ENCODE measurements around the gene PRRC2B. TPM values are rescaled to one million over a fixed set of nuclear protein-coding genes. Genes with fewer than 3 reads are reported as not detected.
A peak's percentile ranks its signal among the peaks of the same experiment; 100 is the strongest.

The PRRC2B gene
- total RNA-seq, 1 experiment from 2014 or later, result 219 TPM

DNA sequence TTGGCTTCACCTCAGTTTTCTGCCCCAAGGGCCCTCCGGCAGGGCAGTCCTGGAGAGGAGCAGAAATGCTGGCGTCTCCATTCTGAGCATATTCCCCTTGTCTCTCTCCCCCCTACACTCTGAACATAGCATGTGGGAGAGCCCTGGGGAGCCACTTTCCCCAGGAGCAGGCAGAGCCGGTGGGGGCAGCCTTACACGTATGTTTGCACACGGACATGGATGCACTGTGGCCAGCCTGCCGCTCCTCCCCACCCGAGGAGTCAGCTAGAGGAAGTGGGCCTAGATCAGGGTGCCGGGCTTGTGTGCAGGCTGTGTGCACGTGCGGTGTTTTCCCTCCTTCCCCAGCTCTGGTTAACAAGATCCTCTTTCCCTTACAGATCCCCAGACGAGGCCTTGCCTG, 83.5 kb downstream of the PRRC2B start:
- Mint-ChIP-seq H3K27ac (ENCODE audit: unreplicated experiment) (peak overlapping the region; percentile 26), H3K36me3 (ENCODE audit: insufficient read depth, unreplicated experiment) (peaks cover 97% of the 10 kb centered on the region), H3K4me3 (ENCODE audit: unreplicated experiment) (no peak overlapping the region), H3K4me1 (ENCODE audit: low read depth, unreplicated experiment) (no peaks in the 10 kb centered on the region), H3K9me3 (ENCODE audit: unreplicated experiment) (no peaks in the 10 kb centered on the region), H3K27me3 (ENCODE audit: insufficient read depth, unreplicated experiment) (no peaks in the 10 kb centered on the region)
- POLR2A ChIA-PET, result no interaction called here
- H3K27me3 ChIP-seq (replicated peaks; ENCODE audit: control insufficient read depth, insufficient read depth, low read length), result no peaks in the 10 kb centered on the region
- DNase-seq, result no peak
- H3K4me1 ChIP-seq, result peaks cover 6% of the 10 kb centered on the region
- CTCF ChIA-PET, result no interaction called here
- H3K9me3 ChIP-seq, result no peaks in the 10 kb centered on the region
- no peak overlapping the region for H3K4me3 ChIP-seq (ENCODE audit: low read depth, low read length)
- intact Hi-C loops (cut with micrococcal nuclease; ENCODE audit: unreplicated experiment), result loop anchor here (10.0 kb wide), 1 partner anchor 103 kb away; no protein-coding TSS in a partner anchor
- H3K36me3 ChIP-seq (ENCODE audit: control insufficient read depth, insufficient read depth, low read length), result peaks cover 14% of the 10 kb centered on the region
- TF ChIP-seq, protein P1, sequence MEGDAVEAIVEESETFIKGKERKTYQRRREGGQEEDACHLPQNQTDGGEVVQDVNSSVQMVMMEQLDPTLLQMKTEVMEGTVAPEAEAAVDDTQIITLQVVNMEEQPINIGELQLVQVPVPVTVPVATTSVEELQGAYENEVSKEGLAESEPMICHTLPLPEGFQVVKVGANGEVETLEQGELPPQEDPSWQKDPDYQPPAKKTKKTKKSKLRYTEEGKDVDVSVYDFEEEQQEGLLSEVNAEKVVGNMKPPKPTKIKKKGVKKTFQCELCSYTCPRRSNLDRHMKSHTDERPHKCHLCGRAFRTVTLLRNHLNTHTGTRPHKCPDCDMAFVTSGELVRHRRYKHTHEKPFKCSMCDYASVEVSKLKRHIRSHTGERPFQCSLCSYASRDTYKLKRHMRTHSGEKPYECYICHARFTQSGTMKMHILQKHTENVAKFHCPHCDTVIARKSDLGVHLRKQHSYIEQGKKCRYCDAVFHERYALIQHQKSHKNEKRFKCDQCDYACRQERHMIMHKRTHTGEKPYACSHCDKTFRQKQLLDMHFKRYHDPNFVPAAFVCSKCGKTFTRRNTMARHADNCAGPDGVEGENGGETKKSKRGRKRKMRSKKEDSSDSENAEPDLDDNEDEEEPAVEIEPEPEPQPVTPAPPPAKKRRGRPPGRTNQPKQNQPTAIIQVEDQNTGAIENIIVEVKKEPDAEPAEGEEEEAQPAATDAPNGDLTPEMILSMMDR (IDR thresholded peaks at IDR 0.05; ENCODE audit: insufficient read depth in 1 of 2, low read depth in 1 of 2, low read length in 1 of 2, severe bottlenecking in 1 of 2, unreplicated experiment in 1 of 2), result no peak
- no TSS peak for BruUV-seq (replicated peaks)

DNA sequence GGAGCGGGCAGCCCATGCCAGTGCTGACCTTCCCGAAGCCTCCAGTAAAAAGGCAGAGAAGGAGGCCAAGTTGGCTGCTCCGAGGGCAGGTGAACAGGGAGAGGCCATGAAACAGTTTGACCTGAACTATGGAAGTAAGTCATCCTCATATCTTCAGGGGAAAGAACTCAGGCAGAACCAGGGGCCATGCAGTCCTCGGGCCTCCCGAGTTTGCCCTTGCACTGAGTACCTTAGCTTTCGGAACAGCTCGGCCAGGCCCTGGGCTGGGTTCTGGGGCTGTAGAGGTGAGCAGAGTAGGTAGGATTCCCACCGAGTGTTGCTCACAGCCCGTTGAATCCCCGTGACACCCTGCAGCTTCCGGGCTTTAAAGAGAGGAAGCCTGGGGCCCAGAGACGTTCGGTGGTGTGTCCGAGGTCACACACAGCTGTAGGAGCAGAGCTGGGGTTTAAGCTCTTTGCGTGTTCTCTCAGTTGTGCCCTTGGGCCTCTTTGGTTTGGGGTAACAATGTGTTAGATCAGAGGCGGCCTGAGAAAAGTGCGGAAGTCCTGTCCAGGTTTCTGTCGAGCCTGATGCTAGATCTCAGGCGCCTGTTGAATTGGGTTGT, 84.0 kb downstream of the PRRC2B start:
- DNase-seq, result no peak
- Mint-ChIP-seq H3K4me3 (ENCODE audit: unreplicated experiment) (no peak overlapping the region), H3K9me3 (ENCODE audit: unreplicated experiment) (no peaks in the 10 kb centered on the region), H3K4me1 (ENCODE audit: low read depth, unreplicated experiment) (no peaks in the 10 kb centered on the region), H3K27ac (ENCODE audit: unreplicated experiment) (peak overlapping the region; percentile 26), H3K36me3 (ENCODE audit: insufficient read depth, unreplicated experiment) (peaks cover 97% of the 10 kb centered on the region), H3K27me3 (ENCODE audit: insufficient read depth, unreplicated experiment) (no peaks in the 10 kb centered on the region)
- no peaks in the 10 kb centered on the region for H3K9me3 ChIP-seq
- no peak overlapping the region for H3K4me3 ChIP-seq (ENCODE audit: low read depth, low read length)
- CTCF ChIA-PET, result no interaction called here
- peaks cover 14% of the 10 kb centered on the region for H3K36me3 ChIP-seq (ENCODE audit: control insufficient read depth, insufficient read depth, low read length)
- TF ChIP-seq, protein P1 (IDR thresholded peaks at IDR 0.05; ENCODE audit: insufficient read depth in 1 of 2, low read depth in 1 of 2, low read length in 1 of 2, severe bottlenecking in 1 of 2, unreplicated experiment in 1 of 2), result no peak
- no TSS peak for BruUV-seq (replicated peaks)
- intact Hi-C loops (cut with micrococcal nuclease; ENCODE audit: unreplicated experiment), result loop anchor here (10.0 kb wide), 1 partner anchor 103 kb away; no protein-coding TSS in a partner anchor
- no peaks in the 10 kb centered on the region for H3K27me3 ChIP-seq (replicated peaks; ENCODE audit: control insufficient read depth, insufficient read depth, low read length)
- H3K4me1 ChIP-seq, result peaks cover 2% of the 10 kb centered on the region
- POLR2A ChIA-PET, result no interaction called here

DNA sequence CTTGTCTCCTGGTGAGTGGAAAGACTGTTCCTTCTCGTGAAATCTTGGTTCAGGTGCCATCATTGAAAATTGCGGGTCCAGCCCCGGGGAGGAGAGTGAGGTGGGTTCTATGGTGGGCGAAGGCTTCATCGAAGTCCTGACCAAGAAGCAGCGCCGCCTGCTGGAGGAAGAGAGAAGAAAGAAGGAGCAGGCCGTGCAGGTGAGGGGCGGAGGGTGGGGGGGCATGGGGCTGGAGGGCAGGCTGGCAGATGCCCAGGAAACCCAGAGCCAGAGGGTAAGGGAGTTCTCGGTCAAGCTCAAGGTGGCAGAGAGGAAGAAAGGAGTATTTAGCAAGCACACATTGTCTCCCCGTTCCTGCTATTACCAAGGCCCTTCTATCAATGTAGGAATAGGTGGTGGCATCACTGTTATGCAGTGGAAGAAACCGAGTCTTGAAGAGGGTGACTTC, 84.6 kb downstream of the PRRC2B start:
- H3K9me3 Mint-ChIP-seq (ENCODE audit: unreplicated experiment), result no peaks in the 10 kb centered on the region
- H3K4me3 ChIP-seq (ENCODE audit: low read depth, low read length), result no peak overlapping the region
- H3K4me3 Mint-ChIP-seq (ENCODE audit: unreplicated experiment), result no peak overlapping the region
- H3K36me3 ChIP-seq (ENCODE audit: control insufficient read depth, insufficient read depth, low read length), result peaks cover 14% of the 10 kb centered on the region
- no peaks in the 10 kb centered on the region for H3K4me1 Mint-ChIP-seq (ENCODE audit: low read depth, unreplicated experiment)
- H3K4me1 ChIP-seq, result no peaks in the 10 kb centered on the region
- intact Hi-C loops (cut with micrococcal nuclease; ENCODE audit: unreplicated experiment), result loop anchor here (10.0 kb wide), 1 partner anchor 104 kb away; no protein-coding TSS in a partner anchor
- no TSS peak for BruUV-seq (replicated peaks)
- H3K27me3 Mint-ChIP-seq (ENCODE audit: insufficient read depth, unreplicated experiment), result no peaks in the 10 kb centered on the region
- no peaks in the 10 kb centered on the region for H3K27me3 ChIP-seq (replicated peaks; ENCODE audit: control insufficient read depth, insufficient read depth, low read length)
- peak overlapping the region; percentile 26 for H3K27ac Mint-ChIP-seq (ENCODE audit: unreplicated experiment)
- peaks cover 97% of the 10 kb centered on the region for H3K36me3 Mint-ChIP-seq (ENCODE audit: insufficient read depth, unreplicated experiment)
- ChIA-PET CTCF (no interaction called here), POLR2A (no interaction called here)
- DNase-seq, result peak in 1 of 2 experiments; percentile 61
- TF ChIP-seq, protein P1 (IDR thresholded peaks at IDR 0.05; ENCODE audit: insufficient read depth in 1 of 2, low read depth in 1 of 2, low read length in 1 of 2, severe bottlenecking in 1 of 2, unreplicated experiment in 1 of 2), result peak; percentile 44 to 64
- H3K9me3 ChIP-seq, result no peaks in the 10 kb centered on the region
